Common myeloid progenitor, CD34-positive (primary cell): Measurements from ENCODE around the gene UQCRFS1.
"Not testable (repeated sequence)": the region's sequence is repeated elsewhere in the genome, so short reads cannot be mapped to it uniquely, and the experiment has no call there.

Source experiments
- CTCF ChIA-PET: fragments of 350-600 bp; sonication (Branson Sonifier 250); formaldehyde crosslinking; loops from one replicate; lab custom pipeline; 2021; ENCODE audit warnings: antibody characterized with exemption; lab: Charles Lee
- POLR2A ChIA-PET: fragments of 350-600 bp; sonication (Branson Sonifier 250); formaldehyde crosslinking; loops from one replicate; lab custom pipeline; 2021; ENCODE audit warnings: antibody characterized with exemption; lab: Charles Lee
- DNase-seq, 3 donors: peaks; one replicate each; pipeline versions ENCODE4 v3.0.0 to v3.0.0-alpha.2; 2013
- H3K27ac ChIP-seq, 2 experiments: 1 replicate in 1 of 2; 2 replicates in 1 of 2; pipeline ENCODE4 v1.7.0; 2013; ENCODE audit warnings: inconsistent platforms in 2 of 2, low read length in 2 of 2, mild to moderate bottlenecking in 2 of 2, low read depth in 1 of 2, moderate library complexity in 1 of 2; ENCODE audit not compliant: severe bottlenecking in 2 of 2, insufficient read depth in 1 of 2, poor library complexity in 1 of 2
- H3K27me3 ChIP-seq, 5 experiments: replicated peaks in 2 of 5; 1 replicate in 3 of 5; 2 replicates in 2 of 5; pipeline versions ENCODE4 v1.6.1 to v1.7.0; 2013; ENCODE audit warnings: low read length in 4 of 5, mild to moderate bottlenecking in 2 of 5, moderate library complexity in 2 of 5, inconsistent platforms in 1 of 5; ENCODE audit not compliant: insufficient read depth in 5 of 5, control insufficient read depth in 4 of 5
- H3K36me3 ChIP-seq, 4 experiments: 1 replicate in 2 of 4; 2 replicates in 2 of 4; pipeline versions ENCODE4 v1.6.1 to v1.7.0; 2013; ENCODE audit warnings: low read length in 3 of 4, control low read depth in 1 of 4, mild to moderate bottlenecking in 1 of 4; ENCODE audit not compliant: control insufficient read depth in 4 of 4, insufficient read depth in 4 of 4
- H3K4me1 ChIP-seq, 4 experiments: 1 replicate in 3 of 4; 2 replicates in 1 of 4; pipeline versions ENCODE4 v1.6.1 to v1.7.1; 2013; ENCODE audit warnings: low read length in 3 of 4, mild to moderate bottlenecking in 3 of 4, control low read depth in 1 of 4, inconsistent platforms in 1 of 4, moderate library complexity in 1 of 4; ENCODE audit not compliant: control insufficient read depth in 4 of 4, insufficient read depth in 4 of 4; ENCODE audit errors: control extremely low read depth in 1 of 4
- H3K4me3 ChIP-seq, 7 experiments: 1 replicate in 4 of 7; 2 replicates in 3 of 7; pipeline versions ENCODE4 v1.5.1 to v1.7.0; 2013; ENCODE audit warnings: mild to moderate bottlenecking in 7 of 7, low read length in 6 of 7, moderate library complexity in 6 of 7, inconsistent platforms in 2 of 7, low read depth in 2 of 7, control low read depth in 1 of 7; ENCODE audit not compliant: insufficient read depth in 4 of 7, control insufficient read depth in 1 of 7; ENCODE audit errors: extremely low read depth in 1 of 7
- H3K9me3 ChIP-seq, 5 experiments: 1 replicate in 4 of 5; 2 replicates in 1 of 5; pipeline versions ENCODE4 v1.6.1 to v1.7.1; 2013; ENCODE audit warnings: low read length in 4 of 5, mild to moderate bottlenecking in 2 of 5, inconsistent platforms in 1 of 5, low read depth in 1 of 5, moderate library complexity in 1 of 5; ENCODE audit not compliant: control insufficient read depth in 4 of 5, insufficient read depth in 2 of 5; ENCODE audit errors: control extremely low read depth in 1 of 5
- WGBS: methylation state at CpG from one replicate; pipeline ENCODE4 v1.1.5; 2013; ENCODE audit not compliant: insufficient coverage; 5-methylcytosine and 5-hydroxymethylcytosine counted together

Gene UQCRFS1

DNA sequence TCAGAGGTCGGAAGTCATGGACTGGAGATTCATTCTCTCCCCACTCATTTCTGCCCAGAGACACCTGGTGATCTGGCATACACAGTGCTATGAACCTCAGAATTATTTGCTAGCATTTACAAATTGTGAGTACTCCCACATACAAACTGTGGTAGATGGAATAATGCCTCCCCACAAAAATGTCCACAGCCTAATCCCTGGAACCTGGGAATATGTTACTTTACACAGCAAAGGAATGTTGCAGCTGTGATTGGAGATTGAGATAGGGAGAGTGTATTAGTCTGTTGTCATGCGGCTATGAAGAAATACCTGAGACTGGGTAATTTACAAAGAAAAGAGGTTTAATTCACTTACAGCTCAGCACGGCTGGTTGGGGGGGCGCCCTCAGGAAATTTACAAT lies 3.1 kb upstream of the UQCRFS1 start:
- H3K4me1 ChIP-seq, result peaks cover 3 to 18% (median 8%) of the 10 kb centered on the region in 4 experiments
- WGBS, result 96% methylated on average over 4 of the region's 4 CpGs
- peaks cover 0 to 5% (median 0%) of the 10 kb centered on the region in 4 experiments for H3K36me3 ChIP-seq
- CTCF ChIA-PET, result interaction anchor here (1.0 kb wide), 1 partner anchor 157 kb away, joined by 3 read pairs; no protein-coding TSS in a partner anchor
- no peak overlapping the region for H3K4me3 ChIP-seq
- POLR2A ChIA-PET, result no interaction called here
- no peak for DNase-seq
- H3K9me3 ChIP-seq, result no peaks in the 10 kb centered on the region
- H3K27me3 ChIP-seq, result peaks cover 0 to 5% (median 0%) of the 10 kb centered on the region in 5 experiments
- H3K27ac ChIP-seq, result no peak overlapping the region

DNA sequence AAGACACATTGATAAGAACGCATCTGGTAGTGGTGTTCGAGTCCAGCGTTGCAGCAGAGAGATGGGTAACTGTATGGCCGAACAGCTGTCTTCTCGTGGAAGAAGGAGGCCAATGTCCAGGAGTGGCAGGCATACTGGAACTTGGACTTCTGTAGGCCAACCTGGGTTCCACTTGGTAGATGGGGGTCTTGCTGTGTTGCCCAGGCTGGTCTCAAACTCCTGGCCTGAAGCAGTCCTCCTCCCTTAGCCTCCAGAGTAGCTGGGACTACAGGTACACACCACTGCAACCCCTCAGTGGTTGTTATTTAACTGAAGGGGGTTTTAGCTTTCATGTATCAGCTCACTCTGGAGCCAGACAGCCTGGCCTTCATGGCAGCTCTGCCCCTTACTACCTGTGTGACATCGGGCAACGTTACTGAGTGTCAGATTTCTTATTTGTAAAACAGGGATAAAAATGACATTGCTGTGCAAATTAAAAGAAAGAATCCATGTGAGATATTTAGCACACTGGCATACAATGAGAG lies 2.4 kb upstream of the UQCRFS1 start:
- H3K27ac ChIP-seq, result no peak overlapping the region
- DNase-seq, result no peak
- ChIA-PET POLR2A (no interaction called here), CTCF (interaction anchor here (1.0 kb wide), 1 partner anchor 157 kb away, joined by 3 read pairs; no protein-coding TSS in a partner anchor)
- peaks cover 0 to 5% (median 0%) of the 10 kb centered on the region in 5 experiments for H3K27me3 ChIP-seq
- WGBS, result 95% methylated on average over 7 of the region's 7 CpGs
- peaks cover 3 to 18% (median 8%) of the 10 kb centered on the region in 4 experiments for H3K4me1 ChIP-seq
- H3K36me3 ChIP-seq, result peaks cover 0 to 5% (median 0%) of the 10 kb centered on the region in 4 experiments
- no peak overlapping the region for H3K4me3 ChIP-seq
- H3K9me3 ChIP-seq, result no peaks in the 10 kb centered on the region

- no peak for DNase-seq
- H3K36me3 ChIP-seq, result peaks cover 0 to 5% (median 0%) of the 10 kb centered on the region in 4 experiments
- peaks cover 0 to 5% (median 0%) of the 10 kb centered on the region in 5 experiments for H3K27me3 ChIP-seq
- H3K9me3 ChIP-seq, result no peaks in the 10 kb centered on the region
- 92% methylated on average over 2 of the region's 2 CpGs for WGBS
- ChIA-PET CTCF (no interaction called here), POLR2A (no interaction called here)
- peaks cover 3 to 21% (median 8%) of the 10 kb centered on the region in 4 experiments for H3K4me1 ChIP-seq
- no peak overlapping the region for H3K4me3 ChIP-seq
- H3K27ac ChIP-seq, result no peak overlapping the region
These were observed 1.5 kb upstream of the UQCRFS1 start for GRCh38 chr19:29214411-29214810.

GRCh38 chr19:29212356-29212647 lies 649 bp downstream of the UQCRFS1 start:
- CTCF ChIA-PET, result no interaction called here
- 0% methylated on average over 2 of the region's 7 CpGs for WGBS
- H3K27me3 ChIP-seq, result peaks cover 0 to 2% (median 0%) of the 10 kb centered on the region in 5 experiments

DNA sequence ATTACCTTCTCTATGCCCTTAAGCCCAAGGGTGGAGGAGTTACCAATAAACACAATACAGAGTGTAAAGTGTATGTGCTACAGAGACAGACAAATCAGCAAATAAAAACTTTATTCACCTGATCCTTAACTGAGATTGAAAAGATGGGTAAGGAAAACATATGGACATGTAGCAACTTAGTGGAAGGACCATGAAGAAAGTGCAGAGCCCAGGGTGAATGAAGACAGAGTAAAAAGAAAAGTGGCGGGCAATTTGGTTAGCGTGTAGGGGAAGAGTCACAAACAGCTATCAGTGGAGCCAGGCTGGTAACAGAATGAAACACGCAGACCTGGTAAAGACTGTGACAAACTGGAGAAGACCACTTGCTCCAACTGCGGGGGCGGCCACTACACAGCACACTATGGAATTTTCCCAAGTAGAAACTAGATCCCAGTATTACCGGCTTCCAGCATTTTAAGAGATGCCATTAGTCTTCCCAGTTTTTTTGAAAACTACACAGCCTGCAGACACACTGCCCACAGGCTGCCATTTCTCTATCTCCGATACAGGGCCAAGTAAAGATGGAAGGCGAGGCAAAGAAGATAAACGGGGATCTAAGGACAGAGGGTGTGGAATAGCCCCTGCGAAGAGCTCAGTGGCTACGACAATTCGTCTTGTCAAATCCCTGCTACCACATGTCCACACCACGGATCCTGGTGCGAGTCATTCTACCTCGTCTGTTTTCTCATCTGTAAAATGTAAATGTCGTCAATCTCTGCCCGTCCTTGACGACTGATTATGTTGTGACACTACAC lies 1.2 kb downstream of the UQCRFS1 start:
- ChIA-PET POLR2A (no interaction called here), CTCF (no interaction called here)
- Histone ChIP-seq H3K27ac (peak overlapping the region; percentile 95 to 99), H3K4me1 (peaks cover 3 to 24% (median 8%) of the 10 kb centered on the region in 4 experiments), H3K27me3 (peaks cover 0 to 2% (median 0%) of the 10 kb centered on the region in 5 experiments), H3K9me3 (no peaks in the 10 kb centered on the region), H3K36me3 (peaks cover under 1 to 18% (median 6%) of the 10 kb centered on the region in 4 experiments), H3K4me3 (peak overlapping the region; percentile 30 to 95 (median 87))
- peak in 2 of 3 donors; percentile 41 to 53 for DNase-seq
- 48% methylated on average over 18 of the region's 18 CpGs for WGBS

More at GRCh38 chr19:29212356-29212647, 649 bp downstream of the UQCRFS1 start:
- H3K4me1 ChIP-seq, result peaks cover 3 to 24% (median 8%) of the 10 kb centered on the region in 4 experiments
- peaks cover 0 to 15% (median 4%) of the 10 kb centered on the region in 4 experiments for H3K36me3 ChIP-seq
- no peaks in the 10 kb centered on the region for H3K9me3 ChIP-seq
- peak overlapping the region; percentile 95 to 99 for H3K27ac ChIP-seq
- POLR2A ChIA-PET, result no interaction called here
- H3K4me3 ChIP-seq, result peak overlapping the region; percentile 76 to 95 (median 87)
- DNase-seq, result peak in 1 of 3 donors; percentile 13

- H3K27ac ChIP-seq, CTCF ChIA-PET, H3K27me3 ChIP-seq, DNase-seq, H3K9me3 ChIP-seq, POLR2A ChIA-PET: not testable (repeated sequence)
- WGBS, result 92% methylated on average over 2 of the region's 3 CpGs
- peaks cover 3 to 24% (median 8%) of the 10 kb centered on the region in 4 experiments for H3K4me1 ChIP-seq
- H3K36me3 ChIP-seq, result peaks cover 2 to 25% (median 12%) of the 10 kb centered on the region in 4 experiments
- H3K4me3 ChIP-seq, result peak overlapping the region in 2 of 7 experiments; percentile 92 to 95
These were observed 1.9 kb downstream of the UQCRFS1 start for GRCh38 chr19:29211041-29211440.

- POLR2A ChIA-PET, result not testable (repeated sequence)
These were observed 2.4 kb downstream of the UQCRFS1 start for GRCh38 chr19:29210502-29210901.

More at GRCh38 chr19:29210502-29210901, 2.4 kb downstream of the UQCRFS1 start:
- H3K4me3 ChIP-seq, CTCF ChIA-PET, H3K27ac ChIP-seq, H3K9me3 ChIP-seq, DNase-seq, H3K27me3 ChIP-seq: not testable (repeated sequence)
- peaks cover 3 to 24% (median 8%) of the 10 kb centered on the region in 4 experiments for H3K4me1 ChIP-seq
- WGBS, result no CpG with 5 or more reads among the region's 3 CpGs
- H3K36me3 ChIP-seq, result peaks cover 2 to 30% (median 14%) of the 10 kb centered on the region in 4 experiments
